Thoracic aorta (tissue), 2 donors: ENCODE results near the gene ZNF714. TPM values are rescaled to one million over a fixed set of nuclear protein-coding genes. Genes with fewer than 3 reads are reported as not detected.

ENCODE experiments used
- ATAC-seq: fragments of 150-250 bp; one replicate; pipeline ENCODE4 v1.8.0; 2017; ENCODE audit warnings: low read depth; ENCODE audit not compliant: insufficient number of reproducible peaks, low FRiP score
- DNase-seq: peaks from one replicate; pipeline ENCODE4 v3.0.0-alpha.2; 2020; ENCODE audit warnings: low spot score
- H3K27ac ChIP-seq, 2 donors: fragments of 200-600 bp; sonication (generic); 1 replicate in 1 of 2; 2 replicates in 1 of 2; pipeline ENCODE4 v1.5.1; 2016; ENCODE audit warnings: mild to moderate bottlenecking in 2 of 2, moderate library complexity in 2 of 2
- H3K27me3 ChIP-seq: fragments of 200-600 bp; sonication (generic); replicated peaks from 2 replicates; pipeline ENCODE4 v1.6.0; 2016; ENCODE audit warnings: mild to moderate bottlenecking; ENCODE audit not compliant: insufficient read depth
- H3K36me3 ChIP-seq: fragments of 200-600 bp; sonication (generic); one replicate; pipeline ENCODE4 v1.5.1; 2016
- H3K4me1 ChIP-seq, 2 donors: fragments of 200-600 bp; sonication (generic); 1 replicate in 1 of 2; 2 replicates in 1 of 2; pipeline versions ENCODE4 v1.5.1 to v1.6.0; 2016; ENCODE audit warnings: low read depth in 2 of 2, mild to moderate bottlenecking in 1 of 2; ENCODE audit not compliant: control insufficient read depth in 1 of 2
- H3K4me3 ChIP-seq: fragments of 200-600 bp; sonication (generic); 2 replicates; pipeline ENCODE4 v1.5.1; 2016; ENCODE audit warnings: mild to moderate bottlenecking
- H3K9me3 ChIP-seq: fragments of 200-600 bp; sonication (generic); 2 replicates; pipeline ENCODE4 v1.5.1; 2016
- total RNA-seq, 2 donors: library from RNA; depleted of rRNA; stranded (reverse); fragments of >200 nt; gene quantifications; one replicate each; pipeline versions ENCODE4 v1.1.0 to v1.2.3, GENCODE V29; 2016
- TF ChIP-seq, protein P1 (sequence below): fragments of 200-600 bp; sonication (generic); IDR thresholded peaks from one replicate; pipeline ENCODE4 v1.5.1; 2019; ENCODE audit warnings: antibody characterized with exemption

ZNF714 gene
- total RNA-seq, 2 donors from 2014 or later = 2.6 to 15.2 TPM

GRCh38 chr19:21098291-21098690 lies 16.3 kb downstream of the ZNF714 start:
- ATAC-seq (no peak), DNase-seq (no peak)
- H3K4me1 ChIP-seq = no peaks in the 10 kb centered on the region
- no peaks in the 10 kb centered on the region for H3K36me3 ChIP-seq
- no peaks in the 10 kb centered on the region for H3K9me3 ChIP-seq
- no peaks in the 10 kb centered on the region for H3K27me3 ChIP-seq
- TF ChIP-seq, protein P1, sequence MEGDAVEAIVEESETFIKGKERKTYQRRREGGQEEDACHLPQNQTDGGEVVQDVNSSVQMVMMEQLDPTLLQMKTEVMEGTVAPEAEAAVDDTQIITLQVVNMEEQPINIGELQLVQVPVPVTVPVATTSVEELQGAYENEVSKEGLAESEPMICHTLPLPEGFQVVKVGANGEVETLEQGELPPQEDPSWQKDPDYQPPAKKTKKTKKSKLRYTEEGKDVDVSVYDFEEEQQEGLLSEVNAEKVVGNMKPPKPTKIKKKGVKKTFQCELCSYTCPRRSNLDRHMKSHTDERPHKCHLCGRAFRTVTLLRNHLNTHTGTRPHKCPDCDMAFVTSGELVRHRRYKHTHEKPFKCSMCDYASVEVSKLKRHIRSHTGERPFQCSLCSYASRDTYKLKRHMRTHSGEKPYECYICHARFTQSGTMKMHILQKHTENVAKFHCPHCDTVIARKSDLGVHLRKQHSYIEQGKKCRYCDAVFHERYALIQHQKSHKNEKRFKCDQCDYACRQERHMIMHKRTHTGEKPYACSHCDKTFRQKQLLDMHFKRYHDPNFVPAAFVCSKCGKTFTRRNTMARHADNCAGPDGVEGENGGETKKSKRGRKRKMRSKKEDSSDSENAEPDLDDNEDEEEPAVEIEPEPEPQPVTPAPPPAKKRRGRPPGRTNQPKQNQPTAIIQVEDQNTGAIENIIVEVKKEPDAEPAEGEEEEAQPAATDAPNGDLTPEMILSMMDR = no peak
- no peak overlapping the region for H3K27ac ChIP-seq
- no peak overlapping the region for H3K4me3 ChIP-seq

DNA sequence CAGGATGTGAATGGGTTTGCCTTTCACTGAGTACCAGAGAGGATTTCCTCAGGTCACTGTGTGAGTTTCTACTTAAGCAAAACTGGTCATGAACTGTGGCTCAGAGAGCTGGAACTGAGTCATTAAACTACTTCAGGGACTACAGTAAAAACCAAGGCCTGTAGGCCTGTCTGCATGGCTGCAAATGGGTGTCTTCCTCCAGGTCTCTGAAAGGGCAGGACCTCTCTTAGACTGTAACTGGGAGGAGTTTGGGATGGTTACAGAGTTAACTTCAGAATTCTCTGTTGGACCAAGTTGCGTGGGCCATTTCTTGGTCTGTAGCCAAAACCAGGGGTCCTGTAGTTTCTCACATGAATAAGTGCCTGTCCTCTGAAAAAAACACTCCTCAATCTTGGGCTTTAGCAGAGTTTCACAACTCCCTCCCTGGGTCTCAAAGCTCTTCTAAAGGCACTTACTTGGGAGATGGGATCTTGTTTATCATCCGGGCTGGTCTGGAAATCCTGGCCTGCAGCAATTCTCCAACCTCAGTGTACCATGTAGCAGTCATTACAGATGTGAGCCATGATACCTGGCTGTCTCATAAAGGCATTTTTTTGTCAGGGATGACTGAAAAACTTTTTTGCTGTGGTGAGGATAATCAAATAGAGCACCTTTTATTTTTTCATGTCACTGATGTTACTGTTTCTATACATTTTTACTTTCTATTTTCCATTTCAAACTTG lies 19.7 kb downstream of the ZNF714 start:
- Histone ChIP-seq H3K27me3 (no peaks in the 10 kb centered on the region), H3K36me3 (no peaks in the 10 kb centered on the region), H3K4me1 (no peaks in the 10 kb centered on the region), H3K4me3 (no peak overlapping the region), H3K9me3 (no peaks in the 10 kb centered on the region), H3K27ac (no peak overlapping the region)
- TF ChIP-seq, protein P1 = no peak
- ATAC-seq (no peak), DNase-seq (no peak)

DNA sequence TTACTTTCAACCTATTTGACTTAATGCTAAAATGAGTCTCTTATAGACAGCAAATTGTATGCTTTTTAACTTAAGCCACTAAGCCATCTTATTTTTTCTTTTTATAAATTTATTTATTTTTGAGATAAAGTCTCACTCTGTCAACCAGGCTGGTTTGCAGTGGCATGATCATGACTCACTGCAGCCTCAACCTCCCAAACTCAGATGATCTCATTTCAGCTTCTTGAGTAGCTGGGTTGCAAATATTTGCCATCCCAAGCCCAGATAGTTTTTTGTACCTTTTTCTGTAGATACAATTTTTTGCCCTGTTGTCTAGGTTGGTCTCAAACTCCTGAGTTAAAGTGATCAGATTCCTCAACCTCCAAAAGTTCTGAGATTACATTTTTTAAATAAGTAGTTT lies 27.1 kb downstream of the ZNF714 start:
- peaks cover 8% of the 10 kb centered on the region for H3K9me3 ChIP-seq
- no peak for DNase-seq
- H3K4me3 ChIP-seq = no peak overlapping the region
- H3K36me3 ChIP-seq = no peaks in the 10 kb centered on the region
- ATAC-seq = no peak
- no peak overlapping the region for H3K27ac ChIP-seq
- no peaks in the 10 kb centered on the region for H3K27me3 ChIP-seq
- TF ChIP-seq, protein P1 = no peak
- H3K4me1 ChIP-seq = no peaks in the 10 kb centered on the region

GRCh38 chr19:21110183-21110582 lies 28.2 kb downstream of the ZNF714 start:
- no peak overlapping the region for H3K27ac ChIP-seq

DNA sequence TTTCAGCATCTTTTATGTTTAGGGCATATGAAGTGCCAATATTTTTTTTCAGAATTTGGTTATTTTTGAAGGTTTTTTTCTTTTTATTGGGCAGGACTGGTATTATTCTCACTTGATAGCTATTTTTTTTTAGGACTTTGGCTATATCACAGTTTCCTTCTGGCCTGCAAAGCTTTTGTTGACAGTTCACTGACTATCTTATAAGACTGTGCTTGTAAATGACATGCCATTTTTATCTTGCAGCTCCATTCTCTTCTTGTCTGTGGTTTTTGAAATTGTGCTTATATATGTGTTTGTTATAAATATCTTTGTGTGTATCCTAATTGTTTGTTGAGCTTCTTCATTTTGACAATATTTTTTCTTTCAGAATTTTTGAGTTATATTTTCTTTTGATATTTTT lies 33.4 kb downstream of the ZNF714 start:
- Histone ChIP-seq H3K36me3 (peaks cover 18% of the 10 kb centered on the region), H3K27me3 (no peaks in the 10 kb centered on the region), H3K27ac (no peak overlapping the region), H3K4me3 (no peak overlapping the region), H3K4me1 (no peaks in the 10 kb centered on the region), H3K9me3 (peaks cover 20% of the 10 kb centered on the region)
- ATAC-seq = no peak
- TF ChIP-seq, protein P1 = no peak
- DNase-seq = no peak

More at GRCh38 chr19:21110183-21110582, 28.2 kb downstream of the ZNF714 start:
- no peaks in the 10 kb centered on the region for H3K4me1 ChIP-seq
- DNase-seq = no peak
- no peak overlapping the region for H3K4me3 ChIP-seq
- ATAC-seq = no peak
- no peaks in the 10 kb centered on the region for H3K27me3 ChIP-seq
- TF ChIP-seq, protein P1 = no peak
- H3K9me3 ChIP-seq = peaks cover 14% of the 10 kb centered on the region
- H3K36me3 ChIP-seq = no peaks in the 10 kb centered on the region
